Neural progenitor cell (in vitro differentiated cells): ENCODE measurements around the gene YIPF7. TPM values are rescaled to one million over a fixed set of nuclear protein-coding genes. Genes with fewer than 3 reads are reported as not detected.

ENCODE experiments used
- DNase-seq: peaks from one replicate; pipeline ENCODE4 v3.0.0-alpha.2; 2016; ENCODE audit warnings: low spot score
- H2AFZ ChIP-seq: fragments of 200-600 bp; sonication (generic); replicated peaks from 2 replicates; pipeline ENCODE4 v1.6.1; 2016; ENCODE audit warnings: antibody characterized with exemption
- H3F3A ChIP-seq: fragments of 200-600 bp; sonication (generic); 2 replicates; pipeline ENCODE4 v1.6.1; 2016; ENCODE audit warnings: antibody characterized with exemption, low read depth
- H3K27ac ChIP-seq: fragments of 200-600 bp; sonication (generic); 2 replicates; pipeline ENCODE4 v1.5.1; 2016; ENCODE audit warnings: mild to moderate bottlenecking
- H3K27me3 ChIP-seq: fragments of 200-600 bp; sonication (generic); 2 replicates; pipeline ENCODE4 v1.6.1; 2016; ENCODE audit warnings: mild to moderate bottlenecking, moderate library complexity
- H3K36me3 ChIP-seq: fragments of 200-600 bp; sonication (generic); 2 replicates; pipeline ENCODE4 v1.5.1; 2016
- H3K4me1 ChIP-seq: fragments of 200-600 bp; sonication (generic); 2 replicates; pipeline ENCODE4 v1.6.1; 2016; ENCODE audit warnings: mixed run types
- H3K4me2 ChIP-seq: fragments of 200-600 bp; sonication (generic); 2 replicates; pipeline ENCODE4 v1.6.1; 2016
- H3K4me3 ChIP-seq: fragments of 200-600 bp; sonication (generic); 2 replicates; pipeline ENCODE4 v1.5.1; 2016
- H3K79me2 ChIP-seq: fragments of 200-600 bp; sonication (generic); 2 replicates; pipeline ENCODE4 v1.6.1; 2016; ENCODE audit warnings: low read depth
- H3K9ac ChIP-seq: fragments of 200-600 bp; sonication (generic); 2 replicates; pipeline ENCODE4 v1.6.1; 2016
- H3K9me3 ChIP-seq: fragments of 200-600 bp; sonication (generic); 2 replicates; pipeline ENCODE4 v1.5.1; 2016; ENCODE audit warnings: low read depth
- H4K20me1 ChIP-seq: fragments of 200-600 bp; sonication (generic); 2 replicates; pipeline ENCODE4 v1.6.1; 2016; ENCODE audit warnings: low read depth
- H3K27ac Mint-ChIP-seq: 3 replicates; pipeline ENCODE4 v1.8.0; 2021; ENCODE audit warnings: mixed read lengths
- H3K27me3 Mint-ChIP-seq: 2 replicates; pipeline ENCODE4 v1.8.0; 2022; ENCODE audit warnings: low read depth, mild to moderate bottlenecking, inconsistent platforms, moderate library complexity, mixed read lengths; ENCODE audit not compliant: insufficient read depth
- H3K36me3 Mint-ChIP-seq: 3 replicates; pipeline ENCODE4 v1.8.0; 2021; ENCODE audit warnings: mixed read lengths
- H3K4me1 Mint-ChIP-seq: 3 replicates; pipeline ENCODE4 v1.8.0; 2021; ENCODE audit warnings: mixed read lengths
- H3K4me3 Mint-ChIP-seq: 3 replicates; pipeline ENCODE4 v1.8.0; 2021; ENCODE audit warnings: mild to moderate bottlenecking, moderate library complexity, mixed read lengths
- H3K9me3 Mint-ChIP-seq: 3 replicates; pipeline ENCODE4 v1.8.0; 2020; ENCODE audit warnings: mixed read lengths
- CTCF ChIP-seq: fragments of 200-600 bp; sonication (generic); IDR thresholded peaks from 2 replicates; pipeline ENCODE4 v1.5.1; 2017; ENCODE audit warnings: antibody characterized with exemption, mild to moderate bottlenecking
- EZH2 ChIP-seq: fragments of 200-600 bp; sonication (generic); IDR thresholded peaks from 2 replicates; pipeline ENCODE4 v1.6.1; 2017; ENCODE audit warnings: antibody characterized with exemption, mild to moderate bottlenecking, moderate library complexity
- EZH2phosphoT487 ChIP-seq: fragments of 200-600 bp; sonication (generic); IDR thresholded peaks from 2 replicates; pipeline ENCODE4 v1.6.1; 2017; ENCODE audit warnings: antibody characterized with exemption
- total RNA-seq: library from RNA; depleted of rRNA; stranded (reverse); fragments of >200 nt; gene quantifications from 2 replicates; pipeline ENCODE4 v1.2.3, GENCODE V29; 2015; ENCODE audit warnings: low replicate concordance

Gene YIPF7
- total RNA-seq, 1 donor from 2014 or later, result not detected

- Mint-ChIP-seq H3K4me3 (no peak overlapping the region), H3K27me3 (no peaks in the 10 kb centered on the region), H3K9me3 (peaks cover 2% of the 10 kb centered on the region), H3K36me3 (no peaks in the 10 kb centered on the region), H3K4me1 (no peaks in the 10 kb centered on the region), H3K27ac (no peak overlapping the region)
- Histone ChIP-seq H3F3A (no peaks in the 10 kb centered on the region), H3K4me1 (no peaks in the 10 kb centered on the region), H3K9ac (no peak overlapping the region), H3K9me3 (no peaks in the 10 kb centered on the region), H4K20me1 (no peaks in the 10 kb centered on the region), H3K79me2 (no peaks in the 10 kb centered on the region), H3K4me2 (no peak overlapping the region), H2AFZ (no peak overlapping the region), H3K4me3 (no peak overlapping the region), H3K36me3 (no peaks in the 10 kb centered on the region), H3K27ac (no peak overlapping the region), H3K27me3 (no peaks in the 10 kb centered on the region)
- DNase-seq, result no peak
- TF ChIP-seq CTCF, result no peak
- TF ChIP-seq EZH2phosphoT487, result no peak
- no peak for TF ChIP-seq EZH2
Observed at GRCh38 chr4:44578954-44579353, 72.5 kb downstream of the YIPF7 start.

Other genes with a start within 250 kb of the YIPF7 start
- 0.06 TPM in 1 of 2 replicates, not detected in the other for gene KCTD8, start 202.8 kb downstream of the YIPF7 start, total RNA-seq
- 23.3 and 39.4 TPM in 2 replicates for gene GUF1, start 26.8 kb upstream of the YIPF7 start, total RNA-seq
- 15.4 and 31.2 TPM in 2 replicates for gene GNPDA2, start 74.9 kb upstream of the YIPF7 start, total RNA-seq